K562 (cell line): Measurements from ENCODE around the gene GAS2L2. TPM values are rescaled to one million over a fixed set of nuclear protein-coding genes. Genes with fewer than 3 reads are reported as not detected.

Experiments used
- HEY1 ChIP-seq: fragments of 250-450 bp; sonication (Bioruptor Pico); IDR thresholded peaks from 2 replicates; pipeline ENCODE4 v1.5.0; 2020; ENCODE audit warnings: mild to moderate bottlenecking, moderate library complexity, borderline replicate concordance
- NCOR1 ChIP-seq: fragments of 450-650 bp; IDR thresholded peaks from 2 replicates; pipeline ENCODE4 v1.6.1; 2016; ENCODE audit warnings: mild to moderate bottlenecking, moderate library complexity
- RREB1 ChIP-seq: fragments of 250-450 bp; sonication (Bioruptor Pico); IDR thresholded peaks from 2 replicates; pipeline ENCODE4 v1.4.0; 2020
- SIN3B ChIP-seq: fragments of 450-650 bp; IDR thresholded peaks from 2 replicates; pipeline ENCODE4 v1.6.1; 2017; ENCODE audit warnings: low read depth, mild to moderate bottlenecking, moderate library complexity
- STAT5B ChIP-seq: fragments of 250-450 bp; sonication (Bioruptor Pico); IDR thresholded peaks from 2 replicates; pipeline ENCODE4 v1.8.0; 2021; ENCODE audit warnings: mild to moderate bottlenecking, inconsistent platforms
- TARDBP ChIP-seq: fragments of 450-650 bp; IDR thresholded peaks from 2 replicates; pipeline ENCODE4 v1.6.1; 2016
- TCF3 ChIP-seq: sonication (generic); formaldehyde crosslinking; IDR thresholded peaks from 2 replicates; pipeline ENCODE4 v1.4.0; 2020; ENCODE audit warnings: mild to moderate bottlenecking, missing genetic modification reagents
- ZNF274 ChIP-seq: IDR thresholded peaks from 2 replicates; pipeline ENCODE4 v1.6.1; 2011; ENCODE audit warnings: low read depth, mild to moderate bottlenecking, low read length, moderate library complexity, borderline replicate concordance
- ZNF586 ChIP-seq: fragments of 450-650 bp; formaldehyde crosslinking; conservative IDR thresholded peaks from 2 replicates; pipeline ENCODE4 v1.4.0; 2020; ENCODE audit warnings: mild to moderate bottlenecking, moderate library complexity
- polyA plus RNA-seq, 8 experiments: library from polyadenylated mRNA; depleted of rRNA in 4 of 8; stranded (reverse) in 5 of 8; unstranded in 3 of 8; fragments of >200 nt; fragmentation: Nextera tagmentation in 2 of 8; fragmentation: Illumina TruSeq in 1 of 8; extraction: Ambion mirVana in 2 of 8; extraction: Trizol in 1 of 8; gene quantifications; 2 replicates each; pipeline versions ENCODE4 v1.2.1 to v1.2.3, GENCODE V29; 2011 to 2014; ENCODE audit warnings: inconsistent platforms in 1 of 8, missing spikeins in 1 of 8
- total RNA-seq, 7 experiments: library from RNA; depleted of rRNA in 6 of 7; stranded (reverse); fragments of >200 nt in 6 of 7; fragmentation: Illumina TruSeq in 2 of 7; extraction: Trizol in 2 of 7; gene quantifications; 2 replicates each; pipeline versions ENCODE4 v1.2.1 to v1.2.3, GENCODE V29; 2011 to 2021; ENCODE audit warnings: low replicate concordance in 1 of 7
- TF ChIP-seq, protein P1 (sequence below): fragments of 450-650 bp; IDR thresholded peaks from 2 replicates; pipeline ENCODE4 v1.6.1; 2016; ENCODE audit warnings: mild to moderate bottlenecking
- TF ChIP-seq, protein P2 (sequence below): fragments of 150-350 bp; conservative IDR thresholded peaks from 2 replicates; pipeline ENCODE4 v1.6.1; 2014; ENCODE audit warnings: low read length
- TF ChIP-seq, protein P3 (sequence below): fragments of 250-450 bp; sonication (Bioruptor Pico); IDR thresholded peaks from 2 replicates; pipeline ENCODE4 v1.8.0; 2021; ENCODE audit warnings: borderline replicate concordance, mild to moderate bottlenecking, moderate library complexity; ENCODE audit not compliant: poor library complexity, severe bottlenecking
- TF ChIP-seq, protein P4 (sequence below): sonication (generic); formaldehyde crosslinking; IDR thresholded peaks from 2 replicates; pipeline ENCODE4 v1.8.0; 2022; ENCODE audit warnings: missing genetic modification reagents, mild to moderate bottlenecking, borderline replicate concordance

The GAS2L2 gene
- total and polyA plus RNA-seq, 9 of the 15 experiments (the other 6 are each of a cell fraction or from before 2014, with no cell fraction given): not detected

DNA sequence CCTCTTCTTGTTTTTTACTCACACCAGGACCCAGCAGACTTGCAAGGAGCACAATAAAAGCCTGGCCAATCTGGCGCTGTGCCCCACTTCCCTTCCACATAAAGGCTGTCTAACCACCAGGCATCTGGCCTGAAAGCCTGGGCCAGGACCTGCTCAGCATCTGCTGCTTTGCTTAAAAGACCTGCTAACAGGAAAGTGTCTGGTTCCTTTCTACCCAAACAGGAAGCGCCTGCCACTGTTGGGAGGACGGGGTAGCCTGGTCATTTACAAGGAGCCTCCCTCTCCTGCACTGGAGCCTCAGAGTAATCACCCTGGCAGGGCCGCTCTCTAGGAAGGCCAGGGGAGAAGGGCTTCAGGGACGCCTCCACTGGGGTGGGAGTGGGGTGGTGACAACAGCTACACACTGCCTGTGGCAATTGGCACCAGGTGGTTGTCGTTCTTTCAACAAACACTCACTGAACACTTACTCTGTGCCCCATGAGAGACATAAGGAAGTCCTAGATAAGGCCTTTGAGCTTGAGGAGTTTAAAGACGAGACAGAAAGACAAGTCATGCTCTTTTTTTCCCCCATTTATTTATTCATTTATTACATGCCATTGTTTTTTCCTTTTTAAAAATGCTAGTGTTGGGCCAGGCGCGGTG lies 48.7 kb upstream of the GAS2L2 start (continued):
- TF ChIP-seq, protein P1, sequence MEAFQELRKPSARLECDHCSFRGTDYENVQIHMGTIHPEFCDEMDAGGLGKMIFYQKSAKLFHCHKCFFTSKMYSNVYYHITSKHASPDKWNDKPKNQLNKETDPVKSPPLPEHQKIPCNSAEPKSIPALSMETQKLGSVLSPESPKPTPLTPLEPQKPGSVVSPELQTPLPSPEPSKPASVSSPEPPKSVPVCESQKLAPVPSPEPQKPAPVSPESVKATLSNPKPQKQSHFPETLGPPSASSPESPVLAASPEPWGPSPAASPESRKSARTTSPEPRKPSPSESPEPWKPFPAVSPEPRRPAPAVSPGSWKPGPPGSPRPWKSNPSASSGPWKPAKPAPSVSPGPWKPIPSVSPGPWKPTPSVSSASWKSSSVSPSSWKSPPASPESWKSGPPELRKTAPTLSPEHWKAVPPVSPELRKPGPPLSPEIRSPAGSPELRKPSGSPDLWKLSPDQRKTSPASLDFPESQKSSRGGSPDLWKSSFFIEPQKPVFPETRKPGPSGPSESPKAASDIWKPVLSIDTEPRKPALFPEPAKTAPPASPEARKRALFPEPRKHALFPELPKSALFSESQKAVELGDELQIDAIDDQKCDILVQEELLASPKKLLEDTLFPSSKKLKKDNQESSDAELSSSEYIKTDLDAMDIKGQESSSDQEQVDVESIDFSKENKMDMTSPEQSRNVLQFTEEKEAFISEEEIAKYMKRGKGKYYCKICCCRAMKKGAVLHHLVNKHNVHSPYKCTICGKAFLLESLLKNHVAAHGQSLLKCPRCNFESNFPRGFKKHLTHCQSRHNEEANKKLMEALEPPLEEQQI: no peak
- TF ChIP-seq ZNF586 (CRISPR knock-in tag) (no peak), NCOR1 (peak; percentile 25; the same call in 1 of the 2 replicates), SIN3B (no peak), TARDBP (no peak), TCF3 (CRISPR knock-in tag) (peak; percentile 51), RREB1 (no peak), STAT5B (no peak), ZNF274 (no peak), HEY1 (CRISPR knock-in tag) (no peak)
- TF ChIP-seq, protein P2, sequence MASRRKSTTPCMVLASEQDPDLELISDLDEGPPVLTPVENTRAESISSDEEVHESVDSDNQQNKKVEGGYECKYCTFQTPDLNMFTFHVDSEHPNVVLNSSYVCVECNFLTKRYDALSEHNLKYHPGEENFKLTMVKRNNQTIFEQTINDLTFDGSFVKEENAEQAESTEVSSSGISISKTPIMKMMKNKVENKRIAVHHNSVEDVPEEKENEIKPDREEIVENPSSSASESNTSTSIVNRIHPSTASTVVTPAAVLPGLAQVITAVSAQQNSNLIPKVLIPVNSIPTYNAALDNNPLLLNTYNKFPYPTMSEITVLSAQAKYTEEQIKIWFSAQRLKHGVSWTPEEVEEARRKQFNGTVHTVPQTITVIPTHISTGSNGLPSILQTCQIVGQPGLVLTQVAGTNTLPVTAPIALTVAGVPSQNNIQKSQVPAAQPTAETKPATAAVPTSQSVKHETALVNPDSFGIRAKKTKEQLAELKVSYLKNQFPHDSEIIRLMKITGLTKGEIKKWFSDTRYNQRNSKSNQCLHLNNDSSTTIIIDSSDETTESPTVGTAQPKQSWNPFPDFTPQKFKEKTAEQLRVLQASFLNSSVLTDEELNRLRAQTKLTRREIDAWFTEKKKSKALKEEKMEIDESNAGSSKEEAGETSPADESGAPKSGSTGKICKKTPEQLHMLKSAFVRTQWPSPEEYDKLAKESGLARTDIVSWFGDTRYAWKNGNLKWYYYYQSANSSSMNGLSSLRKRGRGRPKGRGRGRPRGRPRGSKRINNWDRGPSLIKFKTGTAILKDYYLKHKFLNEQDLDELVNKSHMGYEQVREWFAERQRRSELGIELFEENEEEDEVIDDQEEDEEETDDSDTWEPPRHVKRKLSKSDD: no peak
- TF ChIP-seq, protein P3, sequence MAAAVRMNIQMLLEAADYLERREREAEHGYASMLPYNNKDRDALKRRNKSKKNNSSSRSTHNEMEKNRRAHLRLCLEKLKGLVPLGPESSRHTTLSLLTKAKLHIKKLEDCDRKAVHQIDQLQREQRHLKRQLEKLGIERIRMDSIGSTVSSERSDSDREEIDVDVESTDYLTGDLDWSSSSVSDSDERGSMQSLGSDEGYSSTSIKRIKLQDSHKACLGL: no peak
- TF ChIP-seq, protein P4, sequence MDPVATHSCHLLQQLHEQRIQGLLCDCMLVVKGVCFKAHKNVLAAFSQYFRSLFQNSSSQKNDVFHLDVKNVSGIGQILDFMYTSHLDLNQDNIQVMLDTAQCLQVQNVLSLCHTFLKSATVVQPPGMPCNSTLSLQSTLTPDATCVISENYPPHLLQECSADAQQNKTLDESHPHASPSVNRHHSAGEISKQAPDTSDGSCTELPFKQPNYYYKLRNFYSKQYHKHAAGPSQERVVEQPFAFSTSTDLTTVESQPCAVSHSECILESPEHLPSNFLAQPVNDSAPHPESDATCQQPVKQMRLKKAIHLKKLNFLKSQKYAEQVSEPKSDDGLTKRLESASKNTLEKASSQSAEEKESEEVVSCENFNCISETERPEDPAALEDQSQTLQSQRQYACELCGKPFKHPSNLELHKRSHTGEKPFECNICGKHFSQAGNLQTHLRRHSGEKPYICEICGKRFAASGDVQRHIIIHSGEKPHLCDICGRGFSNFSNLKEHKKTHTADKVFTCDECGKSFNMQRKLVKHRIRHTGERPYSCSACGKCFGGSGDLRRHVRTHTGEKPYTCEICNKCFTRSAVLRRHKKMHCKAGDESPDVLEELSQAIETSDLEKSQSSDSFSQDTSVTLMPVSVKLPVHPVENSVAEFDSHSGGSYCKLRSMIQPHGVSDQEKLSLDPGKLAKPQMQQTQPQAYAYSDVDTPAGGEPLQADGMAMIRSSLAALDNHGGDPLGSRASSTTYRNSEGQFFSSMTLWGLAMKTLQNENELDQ (CRISPR knock-in tag): no peak
